Astrocyte (in vitro differentiated cells and primary cell): ENCODE data around the gene IBA57. TPM values are rescaled to one million over a fixed set of nuclear protein-coding genes. Genes with fewer than 3 reads are reported as not detected.

Experiments
- DNase-seq: peaks from one replicate; pipeline ENCODE4 v3.0.0-alpha.2; 2010; ENCODE audit warnings: low read depth
- FAIRE-seq: peaks from 2 replicates; lab custom pipeline; 2011; peaks lifted over from hg19 to GRCh38; lab: Jason Lieb, UNC
- H2AFZ ChIP-seq: 2 replicates; pipeline ENCODE4 v1.6.0; 2012; ENCODE audit warnings: low read depth, low read length, inconsistent platforms
- H3K27ac ChIP-seq: 2 replicates; pipeline ENCODE4 v1.5.1; 2011; ENCODE audit warnings: low read depth, low read length, inconsistent platforms
- H3K27me3 ChIP-seq: 2 replicates; pipeline ENCODE4 v1.6.0; 2011; ENCODE audit warnings: low read length, inconsistent platforms; ENCODE audit not compliant: insufficient read depth
- H3K36me3 ChIP-seq: 2 replicates; pipeline ENCODE4 v1.5.1; 2011; ENCODE audit warnings: low read length, inconsistent platforms; ENCODE audit not compliant: insufficient read depth
- H3K4me1 ChIP-seq: 2 replicates; pipeline ENCODE4 v1.5.1; 2011; ENCODE audit warnings: low read length, inconsistent platforms; ENCODE audit not compliant: insufficient read depth
- H3K4me2 ChIP-seq: 2 replicates; pipeline ENCODE4 v1.6.0; 2012; ENCODE audit warnings: low read length, inconsistent platforms
- H3K4me3 ChIP-seq: 2 replicates; pipeline ENCODE4 v1.5.1; 2011; ENCODE audit warnings: low read depth, mild to moderate bottlenecking, low read length, inconsistent platforms; ENCODE audit not compliant: insufficient read depth
- H3K79me2 ChIP-seq: 2 replicates; pipeline ENCODE4 v1.6.0; 2012; ENCODE audit warnings: mild to moderate bottlenecking, low read length, inconsistent platforms; ENCODE audit not compliant: insufficient read depth
- H3K9ac ChIP-seq: 2 replicates; pipeline ENCODE4 v1.6.0; 2012; ENCODE audit warnings: mild to moderate bottlenecking, low read length, inconsistent platforms
- H3K9me3 ChIP-seq: 2 replicates; pipeline ENCODE4 v1.5.1; 2012; ENCODE audit warnings: low read depth, mild to moderate bottlenecking, low read length, inconsistent platforms; ENCODE audit not compliant: insufficient read depth
- H4K20me1 ChIP-seq: 2 replicates; pipeline ENCODE4 v1.6.0; 2012; ENCODE audit warnings: low read length, inconsistent platforms; ENCODE audit not compliant: insufficient read depth
- H3K27ac Mint-ChIP-seq: one replicate; pipeline ENCODE4 v1.8.0; 2021; ENCODE audit warnings: mild to moderate bottlenecking, mixed read lengths; ENCODE audit not compliant: unreplicated experiment
- H3K27me3 Mint-ChIP-seq: one replicate; pipeline ENCODE4 v1.8.0; 2021; ENCODE audit warnings: low read depth, mixed read lengths; ENCODE audit not compliant: unreplicated experiment
- H3K36me3 Mint-ChIP-seq: one replicate; pipeline ENCODE4 v1.8.0; 2021; ENCODE audit warnings: low read depth, mixed read lengths; ENCODE audit not compliant: unreplicated experiment
- H3K4me1 Mint-ChIP-seq: one replicate; pipeline ENCODE4 v1.8.0; 2021; ENCODE audit warnings: low read depth, mixed read lengths; ENCODE audit not compliant: unreplicated experiment
- H3K4me3 Mint-ChIP-seq: one replicate; pipeline ENCODE4 v1.8.0; 2021; ENCODE audit warnings: mild to moderate bottlenecking, moderate library complexity, mixed read lengths; ENCODE audit not compliant: unreplicated experiment
- H3K9me3 Mint-ChIP-seq: one replicate; pipeline ENCODE4 v1.8.0; 2021; ENCODE audit warnings: mild to moderate bottlenecking, mixed read lengths; ENCODE audit not compliant: unreplicated experiment
- EZH2 ChIP-seq: IDR thresholded peaks from 2 replicates; pipeline ENCODE4 v1.6.1; 2012; ENCODE audit warnings: mild to moderate bottlenecking, low read length, inconsistent platforms; ENCODE audit not compliant: insufficient read depth
- total RNA-seq: library from RNA; stranded (reverse); gene quantifications from 2 replicates; pipeline ENCODE4 v1.2.1, GENCODE V29; 2021
- TF ChIP-seq, protein P1 (sequence below): IDR thresholded peaks from 2 replicates; pipeline ENCODE4 v1.5.1; 2011; ENCODE audit warnings: low read depth, mild to moderate bottlenecking, inconsistent platforms, low read length, moderate library complexity; ENCODE audit not compliant: insufficient read depth

Gene IBA57
- total RNA-seq, 1 donor from 2014 or later, result 4.9 TPM

DNA sequence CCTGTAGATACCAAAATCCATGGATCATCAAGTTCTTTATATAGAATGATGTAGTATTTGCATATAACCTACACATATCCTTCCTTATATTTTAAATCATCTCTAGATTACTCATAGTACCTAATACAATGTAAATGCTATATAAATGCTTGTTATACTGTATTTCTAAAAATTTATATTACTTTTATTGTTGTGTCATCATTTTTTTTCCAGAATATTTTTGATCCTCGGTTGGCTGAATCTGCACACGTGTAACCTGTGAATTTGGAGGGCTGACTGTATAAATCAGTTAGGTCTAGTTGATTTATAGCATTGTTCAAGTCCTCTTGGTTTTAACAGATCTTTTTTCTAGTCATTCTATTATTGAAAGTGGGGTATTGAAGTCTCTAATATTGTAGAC, 65.6 kb downstream of the IBA57 start:
- DNase-seq (no peak), FAIRE-seq (no peak)
- Histone ChIP-seq H3K79me2 (no peaks in the 10 kb centered on the region), H3K9ac (no peak overlapping the region), H2AFZ (no peak overlapping the region), H3K4me2 (no peak overlapping the region), H3K9me3 (no peaks in the 10 kb centered on the region), H3K4me3 (no peak overlapping the region), H4K20me1 (no peaks in the 10 kb centered on the region), H3K4me1 (peaks cover 13% of the 10 kb centered on the region), H3K27me3 (no peaks in the 10 kb centered on the region), H3K27ac (no peak overlapping the region), H3K36me3 (no peaks in the 10 kb centered on the region)
- Mint-ChIP-seq H3K36me3 (peaks cover 26% of the 10 kb centered on the region), H3K4me1 (peaks cover 9% of the 10 kb centered on the region), H3K9me3 (peaks cover 12% of the 10 kb centered on the region), H3K27ac (no peak overlapping the region), H3K4me3 (no peak overlapping the region), H3K27me3 (no peaks in the 10 kb centered on the region)
- TF ChIP-seq, protein P1, sequence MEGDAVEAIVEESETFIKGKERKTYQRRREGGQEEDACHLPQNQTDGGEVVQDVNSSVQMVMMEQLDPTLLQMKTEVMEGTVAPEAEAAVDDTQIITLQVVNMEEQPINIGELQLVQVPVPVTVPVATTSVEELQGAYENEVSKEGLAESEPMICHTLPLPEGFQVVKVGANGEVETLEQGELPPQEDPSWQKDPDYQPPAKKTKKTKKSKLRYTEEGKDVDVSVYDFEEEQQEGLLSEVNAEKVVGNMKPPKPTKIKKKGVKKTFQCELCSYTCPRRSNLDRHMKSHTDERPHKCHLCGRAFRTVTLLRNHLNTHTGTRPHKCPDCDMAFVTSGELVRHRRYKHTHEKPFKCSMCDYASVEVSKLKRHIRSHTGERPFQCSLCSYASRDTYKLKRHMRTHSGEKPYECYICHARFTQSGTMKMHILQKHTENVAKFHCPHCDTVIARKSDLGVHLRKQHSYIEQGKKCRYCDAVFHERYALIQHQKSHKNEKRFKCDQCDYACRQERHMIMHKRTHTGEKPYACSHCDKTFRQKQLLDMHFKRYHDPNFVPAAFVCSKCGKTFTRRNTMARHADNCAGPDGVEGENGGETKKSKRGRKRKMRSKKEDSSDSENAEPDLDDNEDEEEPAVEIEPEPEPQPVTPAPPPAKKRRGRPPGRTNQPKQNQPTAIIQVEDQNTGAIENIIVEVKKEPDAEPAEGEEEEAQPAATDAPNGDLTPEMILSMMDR, result no peak
- no peak for TF ChIP-seq EZH2

Other genes starting within 250 kb of the IBA57 start
- 2.6 and 4.1 TPM in 2 replicates for gene WNT9A, start 217.9 kb upstream of the IBA57 start, total RNA-seq
- gene WNT3A, start 158.8 kb upstream of the IBA57 start, total RNA-seq, result not detected in 2 replicates
- gene ARF1, start 83.1 kb upstream of the IBA57 start, total RNA-seq, result 431 and 435 TPM in 2 replicates
- gene C1orf35, start 62.5 kb upstream of the IBA57 start, total RNA-seq, result 19.8 and 21.8 TPM in 2 replicates
- 50.8 and 53.3 TPM in 2 replicates for gene MRPL55, start 56.5 kb upstream of the IBA57 start, total RNA-seq
- gene GUK1, start 25.5 kb upstream of the IBA57 start, total RNA-seq, result 214 and 217 TPM in 2 replicates
- 1.1 and 1.4 TPM in 2 replicates for gene GJC2, start 15.9 kb upstream of the IBA57 start, total RNA-seq
- 11.1 and 17.5 TPM in 2 replicates for gene OBSCN, start 42.2 kb downstream of the IBA57 start, total RNA-seq
- 25.7 and 32.2 TPM in 2 replicates for gene TRIM11, start 241.0 kb downstream of the IBA57 start, total RNA-seq